ENCODE data around the gene TRIP10.
A peak's percentile ranks its signal among the peaks of the same experiment; 100 is the strongest.
"Not testable (repeated sequence)": the region's sequence is repeated elsewhere in the genome, so short reads cannot be mapped to it uniquely, and the experiment has no call there.

Gene TRIP10

DNA sequence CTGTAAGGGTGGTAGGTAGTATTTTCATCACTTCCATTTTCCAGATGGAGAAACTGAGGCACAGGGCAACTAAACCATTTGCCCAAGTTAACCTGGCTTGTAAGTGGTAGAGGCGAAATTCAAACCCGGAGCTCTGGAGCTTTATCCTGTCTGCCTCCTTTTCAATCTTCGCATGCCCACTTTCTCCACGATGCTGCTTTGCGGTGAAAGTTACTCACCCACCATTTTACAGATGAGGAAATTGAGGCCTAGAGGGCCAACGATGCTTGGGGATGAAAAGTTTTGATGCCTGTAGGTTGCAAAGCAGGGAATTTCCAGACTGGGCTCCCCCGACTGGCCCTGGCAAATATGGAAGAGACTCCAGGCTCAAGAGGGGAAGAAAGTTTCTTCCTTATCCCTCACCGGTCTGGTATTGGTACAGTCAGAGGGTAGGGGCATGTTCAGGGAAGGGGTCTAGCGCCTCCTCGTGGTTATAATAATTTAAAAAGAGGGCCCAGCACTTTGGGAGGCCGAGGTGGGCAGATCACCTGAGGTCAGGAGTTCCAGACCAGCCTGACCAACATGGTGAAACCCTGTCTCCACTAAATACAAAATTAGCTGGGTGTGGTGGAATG lies 29.6 kb downstream of the TRIP10 start:
- peaks cover 29 to 30% of the 10 kb centered on the region in 2 donors for H3K27me3 ChIP-seq (ENCODE audit: control insufficient read depth in 1 of 2, insufficient read depth in 2 of 2, low read length in 2 of 2)
- no peak overlapping the region for H3K4me3 ChIP-seq (ENCODE audit: low read length in 2 of 2)
- peaks cover 0 to 3% of the 10 kb centered on the region in 2 donors for H3K9me3 ChIP-seq (ENCODE audit: control insufficient read depth in 2 of 2, low read length in 2 of 2)
- H3K36me3 ChIP-seq (ENCODE audit: control insufficient read depth in 2 of 2, insufficient read depth in 2 of 2, low read length in 2 of 2): no peaks in the 10 kb centered on the region
- no peak overlapping the region for H3K27ac ChIP-seq (ENCODE audit: low read length)
- H3K9ac ChIP-seq (ENCODE audit: low read length in 2 of 2): no peak overlapping the region
- H3K4me1 ChIP-seq (ENCODE audit: control insufficient read depth, insufficient read depth, low read length): peaks cover 14% of the 10 kb centered on the region

DNA sequence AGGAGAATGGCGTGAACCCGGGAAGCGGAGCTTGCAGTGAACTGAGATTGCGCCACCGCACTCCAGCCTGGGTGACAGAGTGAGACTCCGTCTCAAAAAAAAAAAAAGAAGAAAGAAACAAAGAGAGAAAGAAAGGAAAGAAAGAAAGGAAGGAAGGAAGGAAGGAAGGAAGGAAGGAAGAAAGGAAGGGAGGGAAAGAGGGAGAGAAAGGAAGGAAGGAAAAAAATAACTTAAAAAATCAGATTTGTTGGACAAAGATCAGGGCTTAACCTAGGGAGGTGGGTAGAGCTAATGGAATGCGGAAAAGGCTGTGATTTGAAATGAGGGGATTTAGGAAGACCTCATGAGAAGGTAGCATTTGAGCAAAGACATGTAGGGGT lies 32.2 kb downstream of the TRIP10 start:
- H3K36me3 ChIP-seq (ENCODE audit: control insufficient read depth in 2 of 2, insufficient read depth in 2 of 2, low read length in 2 of 2); H3K4me3 ChIP-seq (ENCODE audit: low read length in 2 of 2); H3K9me3 ChIP-seq (ENCODE audit: control insufficient read depth in 2 of 2, low read length in 2 of 2); H3K27ac ChIP-seq (ENCODE audit: low read length); H3K9ac ChIP-seq (ENCODE audit: low read length in 2 of 2): not testable (repeated sequence)
- peaks cover 14% of the 10 kb centered on the region for H3K4me1 ChIP-seq (ENCODE audit: control insufficient read depth, insufficient read depth, low read length)
- peaks cover 16 to 17% of the 10 kb centered on the region in 2 donors for H3K27me3 ChIP-seq (ENCODE audit: control insufficient read depth in 1 of 2, insufficient read depth in 2 of 2, low read length in 2 of 2)

DNA sequence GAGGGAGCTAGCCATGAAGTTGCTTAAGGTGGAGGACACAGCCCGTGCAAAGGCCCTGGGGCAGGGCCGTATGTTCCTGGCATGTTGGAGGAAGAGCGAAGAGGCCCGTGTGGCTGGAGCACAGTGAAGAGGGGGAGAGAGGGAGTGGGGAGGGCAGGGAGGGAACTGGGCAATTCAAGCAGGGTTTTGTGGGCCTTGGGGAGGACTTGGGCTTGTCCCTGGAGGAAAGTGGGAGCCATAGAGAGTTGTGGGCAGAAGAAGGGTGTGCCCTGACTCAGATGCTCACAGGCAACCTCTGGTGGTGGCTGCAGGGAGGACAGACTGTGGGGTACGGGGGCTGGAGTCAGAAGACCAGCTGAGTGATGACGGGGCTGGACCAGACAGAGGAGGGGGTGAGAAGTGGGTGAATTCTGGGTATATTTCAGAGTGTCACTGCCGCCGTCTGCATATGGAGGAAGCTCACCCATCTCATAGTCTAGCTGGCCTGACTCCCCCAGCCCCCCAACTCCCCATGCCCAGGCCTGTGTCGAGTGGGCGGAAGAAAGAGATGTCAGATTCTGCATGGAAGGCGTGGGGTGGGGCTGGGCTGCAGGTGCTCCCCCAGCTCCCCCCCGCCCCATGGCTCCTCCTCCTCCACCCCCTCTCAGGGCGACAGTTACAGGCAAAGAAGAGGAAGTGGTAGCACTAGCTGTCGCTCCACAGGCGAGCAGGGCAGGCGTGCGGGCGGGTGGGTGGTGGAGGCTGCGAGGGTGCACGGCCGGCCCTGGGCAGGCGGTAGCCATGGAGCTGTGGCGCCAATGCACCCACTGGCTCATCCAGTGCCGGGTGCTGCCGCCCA lies 32.8 kb downstream of the TRIP10 start, which contains the start of gene VAV1:
Gene VAV1 (plus strand): TSS at position 681 of the 838 bp plus-strand sequence. CDS start 100 bp downstream, at position 781.
- Histone ChIP-seq H3K27ac (ENCODE audit: low read length) (no peak within 1 kb of the TSS), H3K27me3 (ENCODE audit: control insufficient read depth in 1 of 2, insufficient read depth in 2 of 2, low read length in 2 of 2) (peaks cover 11 to 13% of the 10 kb centered on the region in 2 donors), H3K36me3 (ENCODE audit: control insufficient read depth in 2 of 2, insufficient read depth in 2 of 2, low read length in 2 of 2) (no peaks in the 10 kb centered on the region), H3K4me1 (ENCODE audit: control insufficient read depth, insufficient read depth, low read length) (peaks cover 11% of the 10 kb centered on the region), H3K4me3 (ENCODE audit: low read length in 2 of 2) (peak within 1 kb of the TSS in 1 of 2 donors; percentile 44), H3K9me3 (ENCODE audit: control insufficient read depth in 2 of 2, low read length in 2 of 2) (peaks cover 0 to 3% of the 10 kb centered on the region in 2 donors), H3K9ac (ENCODE audit: low read length in 2 of 2) (no peak within 1 kb of the TSS)

DNA sequence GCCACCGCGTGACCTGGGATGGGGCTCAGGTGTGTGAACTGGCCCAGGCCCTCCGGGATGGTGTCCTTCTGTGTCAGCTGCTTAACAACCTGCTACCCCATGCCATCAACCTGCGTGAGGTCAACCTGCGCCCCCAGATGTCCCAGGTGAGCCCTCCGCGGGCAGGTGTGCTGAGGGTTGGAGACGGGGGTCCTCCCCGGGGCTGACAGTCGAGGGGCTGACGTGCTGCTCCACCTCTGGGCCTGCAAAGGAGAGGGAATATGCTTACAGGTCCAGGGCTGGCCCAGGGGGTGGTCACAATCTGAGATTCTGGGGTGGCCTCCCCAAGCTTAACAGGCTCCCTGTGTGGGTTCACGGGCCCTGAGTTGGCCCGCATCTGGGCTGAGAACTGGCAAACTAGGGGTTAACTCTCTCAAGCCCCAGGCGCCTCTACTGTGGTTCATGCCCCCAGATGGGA lies 33.4 kb downstream of the TRIP10 start:
- Histone ChIP-seq H3K9me3 (ENCODE audit: control insufficient read depth in 2 of 2, low read length in 2 of 2) (peaks cover 0 to 3% of the 10 kb centered on the region in 2 donors), H3K4me3 (ENCODE audit: low read length in 2 of 2) (peak overlapping the region in 1 of 2 donors; percentile 44), H3K36me3 (ENCODE audit: control insufficient read depth in 2 of 2, insufficient read depth in 2 of 2, low read length in 2 of 2) (no peaks in the 10 kb centered on the region), H3K27ac (ENCODE audit: low read length) (no peak overlapping the region), H3K4me1 (ENCODE audit: control insufficient read depth, insufficient read depth, low read length) (peaks cover 5% of the 10 kb centered on the region), H3K27me3 (ENCODE audit: control insufficient read depth in 1 of 2, insufficient read depth in 2 of 2, low read length in 2 of 2) (peaks cover 4 to 8% of the 10 kb centered on the region in 2 donors), H3K9ac (ENCODE audit: low read length in 2 of 2) (no peak overlapping the region)

DNA sequence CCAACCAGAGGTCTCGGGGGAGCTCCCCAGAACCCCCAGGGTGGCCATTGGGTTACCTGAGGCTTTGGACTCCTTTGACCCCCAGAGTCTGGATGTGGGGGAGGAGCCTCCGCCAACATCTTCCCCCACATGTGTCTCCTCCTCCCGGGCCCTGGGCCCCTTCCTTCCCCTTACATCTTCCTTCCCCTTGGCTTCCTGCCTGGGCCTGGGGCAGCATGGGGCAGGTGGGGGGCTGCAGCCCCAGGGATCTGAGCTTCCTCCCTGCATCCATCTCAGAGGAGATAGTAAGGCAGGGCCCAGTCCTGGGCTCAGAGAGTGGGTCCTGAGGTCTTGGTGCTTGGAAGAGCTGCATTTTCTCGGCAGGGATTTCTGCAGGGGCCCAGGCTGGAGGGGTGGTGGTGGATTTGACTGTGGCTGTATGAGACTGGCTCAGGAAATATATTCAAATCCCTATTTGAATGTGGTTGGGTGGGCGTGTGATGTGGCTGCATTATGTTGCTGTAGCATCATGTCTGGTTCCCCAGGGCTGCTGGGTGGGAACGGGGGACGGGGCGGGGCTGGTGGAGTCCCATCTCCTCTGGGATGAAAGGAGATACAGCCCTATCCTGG lies 33.9 kb downstream of the TRIP10 start:
- Histone ChIP-seq H3K9ac (ENCODE audit: low read length in 2 of 2) (no peak overlapping the region), H3K27me3 (ENCODE audit: control insufficient read depth in 1 of 2, insufficient read depth in 2 of 2, low read length in 2 of 2) (peaks cover 0 to 5% of the 10 kb centered on the region in 2 donors), H3K36me3 (ENCODE audit: control insufficient read depth in 2 of 2, insufficient read depth in 2 of 2, low read length in 2 of 2) (no peaks in the 10 kb centered on the region), H3K4me3 (ENCODE audit: low read length in 2 of 2) (peak overlapping the region in 1 of 2 donors; percentile 44), H3K4me1 (ENCODE audit: control insufficient read depth, insufficient read depth, low read length) (peaks cover 5% of the 10 kb centered on the region), H3K9me3 (ENCODE audit: control insufficient read depth in 2 of 2, low read length in 2 of 2) (peaks cover 0 to 3% of the 10 kb centered on the region in 2 donors), H3K27ac (ENCODE audit: low read length) (no peak overlapping the region)

DNA sequence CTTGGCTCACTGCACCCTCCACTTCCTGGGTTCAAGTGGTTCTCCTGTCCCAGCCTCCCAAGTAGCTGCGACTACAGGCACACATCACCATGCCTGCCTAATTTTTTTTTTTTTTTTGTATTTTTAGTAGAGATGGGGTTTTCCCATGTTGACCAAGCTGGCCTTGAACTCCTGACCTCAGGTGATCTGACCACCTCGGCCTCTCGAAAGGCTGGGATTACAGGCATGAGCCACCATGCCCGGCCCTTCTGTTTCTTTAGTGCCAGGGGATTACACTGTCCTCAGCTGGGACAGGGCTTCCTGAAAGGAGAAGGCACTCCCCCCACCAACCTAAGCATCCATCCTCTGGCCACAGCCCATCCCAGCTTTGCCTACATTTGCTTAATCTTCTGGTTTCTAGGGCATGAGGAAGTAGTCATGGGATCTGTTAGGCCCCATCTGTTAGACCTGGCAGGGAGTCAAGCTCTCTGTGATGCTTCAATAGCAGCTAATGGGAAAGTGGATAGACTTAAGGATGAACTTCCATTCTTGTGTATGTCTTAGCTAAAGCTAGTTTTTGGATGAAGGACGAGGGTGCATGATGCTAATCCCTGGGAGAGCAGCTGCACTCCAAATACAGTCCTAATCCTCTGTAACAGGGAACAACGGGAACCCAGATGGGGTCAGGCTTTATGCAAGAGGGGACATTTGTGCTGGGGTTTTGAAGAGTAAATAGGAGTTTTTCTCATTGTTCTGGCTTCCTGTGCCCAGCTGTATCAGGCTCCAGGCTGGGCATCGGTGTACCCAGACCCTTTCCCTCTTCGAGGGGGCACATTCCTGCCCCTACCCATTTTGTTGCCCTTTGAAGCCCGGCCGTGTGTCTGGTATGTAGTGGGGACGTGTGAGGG lies 35.6 kb downstream of the TRIP10 start:
- Histone ChIP-seq H3K4me3 (ENCODE audit: low read length in 2 of 2) (no peak overlapping the region), H3K9ac (ENCODE audit: low read length in 2 of 2) (no peak overlapping the region), H3K9me3 (ENCODE audit: control insufficient read depth in 2 of 2, low read length in 2 of 2) (peaks cover 0 to 3% of the 10 kb centered on the region in 2 donors), H3K27me3 (ENCODE audit: control insufficient read depth in 1 of 2, insufficient read depth in 2 of 2, low read length in 2 of 2) (peaks cover 0 to 2% of the 10 kb centered on the region in 2 donors), H3K27ac (ENCODE audit: low read length) (no peak overlapping the region), H3K4me1 (ENCODE audit: control insufficient read depth, insufficient read depth, low read length) (peaks cover 5% of the 10 kb centered on the region), H3K36me3 (ENCODE audit: control insufficient read depth in 2 of 2, insufficient read depth in 2 of 2, low read length in 2 of 2) (no peaks in the 10 kb centered on the region)

DNA sequence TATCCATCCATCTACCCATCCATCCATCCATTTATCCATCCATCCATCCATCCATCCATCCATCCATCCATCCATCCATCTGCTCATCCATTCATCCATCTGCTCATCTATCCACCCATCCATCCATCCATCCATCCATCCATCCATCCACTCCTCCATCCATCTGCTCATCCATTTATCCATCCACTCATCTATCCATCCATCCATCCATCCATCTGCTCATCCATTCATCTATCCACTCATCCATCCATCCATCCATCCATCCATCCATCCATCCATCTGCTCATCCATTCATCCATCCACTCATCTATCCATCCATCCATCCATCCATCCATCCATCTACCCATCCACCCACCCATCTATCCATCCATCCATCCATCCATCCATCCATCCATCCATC lies 36.6 kb downstream of the TRIP10 start:
- H3K9me3 ChIP-seq (ENCODE audit: control insufficient read depth in 2 of 2, low read length in 2 of 2); H3K4me3 ChIP-seq (ENCODE audit: low read length in 2 of 2); H3K27ac ChIP-seq (ENCODE audit: low read length); H3K27me3 ChIP-seq (ENCODE audit: control insufficient read depth in 1 of 2, insufficient read depth in 2 of 2, low read length in 2 of 2); H3K36me3 ChIP-seq (ENCODE audit: control insufficient read depth in 2 of 2, insufficient read depth in 2 of 2, low read length in 2 of 2); H3K9ac ChIP-seq (ENCODE audit: low read length in 2 of 2); H3K4me1 ChIP-seq (ENCODE audit: control insufficient read depth, insufficient read depth, low read length): not testable (repeated sequence)

DNA sequence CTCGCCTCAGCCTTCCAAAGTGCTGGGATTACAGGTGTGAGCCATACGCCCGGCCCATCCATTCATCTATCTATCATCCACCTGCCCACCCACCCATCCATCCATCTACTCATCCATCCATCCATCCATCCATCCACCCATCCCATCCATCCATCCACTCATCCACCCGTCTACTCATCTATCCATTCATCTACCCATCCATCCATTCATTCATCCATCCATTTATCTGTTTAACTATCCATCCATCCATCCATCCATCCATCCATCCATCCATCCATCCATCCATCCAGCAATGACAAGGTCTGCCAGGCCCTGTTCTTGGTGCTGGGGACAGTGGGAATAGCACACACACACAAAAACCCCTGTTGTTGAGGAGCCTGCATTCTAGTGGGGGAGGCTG lies 37.5 kb downstream of the TRIP10 start:
- Histone ChIP-seq H3K27ac (ENCODE audit: low read length) (no peak overlapping the region), H3K9me3 (ENCODE audit: control insufficient read depth in 2 of 2, low read length in 2 of 2) (peaks cover 0 to under 1% of the 10 kb centered on the region in 2 donors), H3K4me3 (ENCODE audit: low read length in 2 of 2) (no peak overlapping the region), H3K27me3 (ENCODE audit: control insufficient read depth in 1 of 2, insufficient read depth in 2 of 2, low read length in 2 of 2) (peaks cover 0 to 2% of the 10 kb centered on the region in 2 donors), H3K4me1 (ENCODE audit: control insufficient read depth, insufficient read depth, low read length) (peaks cover 5% of the 10 kb centered on the region), H3K36me3 (ENCODE audit: control insufficient read depth in 2 of 2, insufficient read depth in 2 of 2, low read length in 2 of 2) (no peaks in the 10 kb centered on the region), H3K9ac (ENCODE audit: low read length in 2 of 2) (no peak overlapping the region)

DNA sequence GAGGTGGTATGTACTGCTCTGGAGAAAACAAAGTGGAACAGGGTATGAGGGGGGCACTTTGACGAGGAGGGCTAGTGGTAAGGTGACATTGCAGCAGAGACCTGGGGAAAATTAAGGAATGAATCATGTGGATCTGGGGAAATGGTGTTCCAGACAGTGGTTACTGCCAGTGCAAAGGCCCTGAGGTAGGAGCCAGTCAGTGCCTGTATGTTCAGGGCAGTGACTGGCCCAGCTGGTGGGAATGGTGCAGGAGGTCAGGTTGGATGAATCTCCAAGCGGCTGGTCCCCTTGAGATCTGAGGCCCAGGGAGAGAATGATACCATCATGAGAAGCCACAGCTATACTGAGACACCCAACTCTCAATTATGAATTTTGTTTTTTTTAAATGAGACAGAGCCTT lies 38.0 kb downstream of the TRIP10 start:
- peaks cover 5% of the 10 kb centered on the region for H3K4me1 ChIP-seq (ENCODE audit: control insufficient read depth, insufficient read depth, low read length)
- H3K27ac ChIP-seq (ENCODE audit: low read length): no peak overlapping the region

DNA sequence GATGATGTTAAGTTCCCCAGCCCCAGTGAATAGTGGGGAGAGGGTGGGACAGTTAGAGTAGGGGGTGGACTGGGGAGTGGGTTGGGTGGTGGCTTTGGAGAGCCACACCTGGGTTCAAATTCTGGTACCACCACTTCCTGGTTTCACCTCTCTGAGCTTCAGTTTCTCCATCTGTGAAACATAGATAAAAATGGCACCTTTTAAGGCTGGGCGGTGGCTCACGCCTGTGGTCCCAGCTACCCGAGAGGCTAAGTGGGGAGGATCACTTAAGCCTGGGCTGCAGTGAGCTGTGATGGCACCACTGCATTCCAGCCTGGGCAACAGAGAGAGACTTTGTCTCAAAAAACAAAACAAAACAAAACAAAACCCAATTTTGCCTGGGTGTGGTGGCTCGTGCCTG lies 38.9 kb downstream of the TRIP10 start:
- Histone ChIP-seq H3K4me1 (ENCODE audit: control insufficient read depth, insufficient read depth, low read length) (peaks cover 3% of the 10 kb centered on the region), H3K9ac (ENCODE audit: low read length in 2 of 2) (no peak overlapping the region)

More for the DNA sequence above, 38.0 kb downstream of the TRIP10 start:
- H3K36me3 ChIP-seq (ENCODE audit: control insufficient read depth in 2 of 2, insufficient read depth in 2 of 2, low read length in 2 of 2): no peaks in the 10 kb centered on the region
- peaks cover 0 to 2% of the 10 kb centered on the region in 2 donors for H3K27me3 ChIP-seq (ENCODE audit: control insufficient read depth in 1 of 2, insufficient read depth in 2 of 2, low read length in 2 of 2)
- H3K9ac ChIP-seq (ENCODE audit: low read length in 2 of 2): no peak overlapping the region
- H3K9me3 ChIP-seq (ENCODE audit: control insufficient read depth in 2 of 2, low read length in 2 of 2): no peaks in the 10 kb centered on the region
- H3K4me3 ChIP-seq (ENCODE audit: low read length in 2 of 2): no peak overlapping the region

More for the DNA sequence above, 38.9 kb downstream of the TRIP10 start:
- Histone ChIP-seq H3K4me3 (ENCODE audit: low read length in 2 of 2) (no peak overlapping the region), H3K27me3 (ENCODE audit: control insufficient read depth in 1 of 2, insufficient read depth in 2 of 2, low read length in 2 of 2) (peaks cover 0 to 2% of the 10 kb centered on the region in 2 donors), H3K27ac (ENCODE audit: low read length) (no peak overlapping the region), H3K36me3 (ENCODE audit: control insufficient read depth in 2 of 2, insufficient read depth in 2 of 2, low read length in 2 of 2) (no peaks in the 10 kb centered on the region), H3K9me3 (ENCODE audit: control insufficient read depth in 2 of 2, low read length in 2 of 2) (no peaks in the 10 kb centered on the region)

All from stomach smooth muscle (tissue), 2 donors.